GM12864 (cell line): Measurements from ENCODE around the gene MYOG.

Source experiments
- DNase-seq: peaks from one replicate; pipeline ENCODE4 v3.0.0-alpha.2; 2011; ENCODE audit warnings: low read depth
- H3K4me3 ChIP-seq: 2 replicates; pipeline ENCODE4 v1.5.1; 2011; ENCODE audit warnings: mild to moderate bottlenecking, low read depth, low read length, control low read depth
- TF ChIP-seq, protein P1 (sequence below): IDR thresholded peaks from 2 replicates; pipeline ENCODE4 v1.5.1; 2011; ENCODE audit warnings: low read depth, mild to moderate bottlenecking, moderate library complexity, low read length, control low read depth, inconsistent platforms; ENCODE audit errors: missing control alignments

Gene MYOG

DNA sequence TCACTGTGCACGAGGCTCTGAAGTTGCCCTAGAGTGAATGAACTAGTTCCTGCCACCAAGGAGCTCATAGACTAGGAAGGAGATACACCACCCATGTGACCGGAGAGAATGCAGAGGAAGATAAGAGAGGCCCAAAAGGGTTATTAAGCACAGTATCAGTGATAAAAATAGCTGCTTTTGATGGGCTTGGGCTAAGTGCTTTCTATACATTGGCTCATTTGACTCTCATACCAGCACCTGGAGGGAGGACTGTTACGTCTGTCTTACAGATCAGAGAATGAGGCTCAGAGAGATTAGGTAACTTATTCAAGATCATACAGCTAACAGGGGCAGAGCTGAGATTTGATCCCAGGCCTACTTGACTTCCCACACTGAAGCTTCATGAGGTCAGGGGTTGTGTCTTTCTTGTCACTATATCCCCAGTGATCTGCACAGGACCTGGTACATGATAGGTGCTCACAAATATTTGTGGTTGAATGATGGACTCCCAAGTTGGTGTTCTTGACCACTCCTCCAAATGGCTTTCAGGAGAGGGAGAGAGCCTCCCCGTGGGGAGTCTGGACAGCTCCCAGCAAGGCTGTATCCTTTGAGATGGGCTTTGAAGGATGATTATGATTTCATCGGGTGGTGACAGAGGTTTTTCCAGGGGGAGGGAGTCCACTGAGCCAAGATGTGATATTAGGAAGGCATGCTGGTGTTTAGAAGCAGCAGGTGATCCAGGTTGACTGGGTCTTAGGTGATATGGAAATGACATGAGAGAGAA is 45.1 kb downstream of the MYOG start:
- DNase-seq: no peak
- H3K4me3 ChIP-seq: no peak overlapping the region
- TF ChIP-seq, protein P1, sequence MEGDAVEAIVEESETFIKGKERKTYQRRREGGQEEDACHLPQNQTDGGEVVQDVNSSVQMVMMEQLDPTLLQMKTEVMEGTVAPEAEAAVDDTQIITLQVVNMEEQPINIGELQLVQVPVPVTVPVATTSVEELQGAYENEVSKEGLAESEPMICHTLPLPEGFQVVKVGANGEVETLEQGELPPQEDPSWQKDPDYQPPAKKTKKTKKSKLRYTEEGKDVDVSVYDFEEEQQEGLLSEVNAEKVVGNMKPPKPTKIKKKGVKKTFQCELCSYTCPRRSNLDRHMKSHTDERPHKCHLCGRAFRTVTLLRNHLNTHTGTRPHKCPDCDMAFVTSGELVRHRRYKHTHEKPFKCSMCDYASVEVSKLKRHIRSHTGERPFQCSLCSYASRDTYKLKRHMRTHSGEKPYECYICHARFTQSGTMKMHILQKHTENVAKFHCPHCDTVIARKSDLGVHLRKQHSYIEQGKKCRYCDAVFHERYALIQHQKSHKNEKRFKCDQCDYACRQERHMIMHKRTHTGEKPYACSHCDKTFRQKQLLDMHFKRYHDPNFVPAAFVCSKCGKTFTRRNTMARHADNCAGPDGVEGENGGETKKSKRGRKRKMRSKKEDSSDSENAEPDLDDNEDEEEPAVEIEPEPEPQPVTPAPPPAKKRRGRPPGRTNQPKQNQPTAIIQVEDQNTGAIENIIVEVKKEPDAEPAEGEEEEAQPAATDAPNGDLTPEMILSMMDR: no peak

DNA sequence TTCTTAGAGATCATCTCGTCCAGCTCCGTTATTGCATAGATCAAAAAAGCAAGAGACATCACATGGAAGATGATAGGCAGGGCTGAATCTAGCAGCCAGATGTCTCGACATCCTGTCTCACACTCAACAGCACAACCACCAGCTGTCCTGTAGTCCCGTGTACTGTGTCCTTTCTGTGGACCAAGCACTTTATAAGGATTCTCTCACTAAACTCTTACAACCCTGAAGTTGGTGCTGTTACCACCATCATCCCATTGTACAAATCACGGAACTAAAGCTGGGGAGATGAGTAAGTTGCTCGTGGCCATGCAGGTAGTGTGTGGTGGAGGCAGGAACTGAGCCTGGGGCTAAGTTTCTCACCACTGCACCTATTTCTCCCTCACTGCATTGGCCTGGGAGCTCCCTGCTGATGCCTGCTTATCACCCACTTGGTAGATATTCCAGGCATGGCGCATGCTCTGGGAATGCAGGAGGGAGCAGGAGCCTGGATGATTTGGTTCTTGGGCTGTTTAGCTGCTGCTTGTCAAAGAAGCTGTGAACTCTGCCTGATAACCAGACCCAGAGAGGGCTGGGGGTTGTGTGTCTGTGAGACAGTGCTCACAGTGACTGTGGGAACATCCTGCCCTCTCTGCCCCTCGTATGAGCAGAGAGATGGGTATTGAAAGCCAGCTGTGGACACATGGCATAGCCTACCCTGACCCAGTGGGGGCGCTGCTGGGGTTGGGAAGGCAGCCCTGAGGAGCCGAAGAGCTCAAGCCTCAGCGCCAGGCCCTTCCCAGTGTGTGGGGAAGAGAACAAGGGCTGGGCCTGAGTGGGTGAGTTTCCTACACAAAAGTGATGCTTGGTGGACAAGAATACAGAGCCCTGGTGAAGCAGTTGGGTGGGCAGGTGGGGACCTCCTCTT is 46.0 kb downstream of the MYOG start:
- TF ChIP-seq, protein P1: no peak
- no peak overlapping the region for H3K4me3 ChIP-seq
- no peak for DNase-seq

DNA sequence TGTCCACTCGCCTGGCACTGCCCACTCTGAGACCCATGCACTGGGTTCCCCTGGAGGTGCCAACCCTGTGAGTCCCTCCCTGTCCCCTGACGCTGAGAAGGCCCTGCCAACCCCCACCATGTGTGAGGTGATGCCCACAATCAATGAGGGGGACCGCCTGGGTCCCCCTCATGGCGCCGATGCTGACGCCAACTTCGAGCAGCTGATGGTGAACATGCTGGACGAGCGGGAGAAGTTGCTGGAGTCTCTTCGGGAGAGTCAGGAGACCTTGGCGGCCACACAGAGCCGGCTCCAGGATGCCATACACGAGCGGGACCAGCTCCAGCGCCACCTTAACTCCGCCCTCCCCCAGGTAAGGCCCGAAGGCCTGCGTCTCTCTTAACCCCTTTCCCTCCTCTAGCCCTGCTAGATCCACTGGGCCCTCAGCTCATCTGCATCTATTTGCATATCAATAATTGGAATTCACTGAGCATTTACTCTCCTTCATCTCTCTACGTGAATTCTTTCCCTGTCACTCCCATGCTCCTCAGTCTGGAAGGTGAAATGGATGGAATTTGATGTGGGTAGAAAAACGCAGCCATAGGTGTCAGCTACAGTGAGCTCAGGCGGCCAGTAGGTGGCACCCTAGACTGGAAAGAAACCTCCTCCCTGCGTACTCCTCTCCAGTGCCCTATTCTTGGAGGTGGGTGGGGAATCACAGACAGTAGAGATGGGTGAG is 46.8 kb downstream of the MYOG start:
- TF ChIP-seq, protein P1: peak; percentile 92
- no peak overlapping the region for H3K4me3 ChIP-seq
- DNase-seq: peak; percentile 18

DNA sequence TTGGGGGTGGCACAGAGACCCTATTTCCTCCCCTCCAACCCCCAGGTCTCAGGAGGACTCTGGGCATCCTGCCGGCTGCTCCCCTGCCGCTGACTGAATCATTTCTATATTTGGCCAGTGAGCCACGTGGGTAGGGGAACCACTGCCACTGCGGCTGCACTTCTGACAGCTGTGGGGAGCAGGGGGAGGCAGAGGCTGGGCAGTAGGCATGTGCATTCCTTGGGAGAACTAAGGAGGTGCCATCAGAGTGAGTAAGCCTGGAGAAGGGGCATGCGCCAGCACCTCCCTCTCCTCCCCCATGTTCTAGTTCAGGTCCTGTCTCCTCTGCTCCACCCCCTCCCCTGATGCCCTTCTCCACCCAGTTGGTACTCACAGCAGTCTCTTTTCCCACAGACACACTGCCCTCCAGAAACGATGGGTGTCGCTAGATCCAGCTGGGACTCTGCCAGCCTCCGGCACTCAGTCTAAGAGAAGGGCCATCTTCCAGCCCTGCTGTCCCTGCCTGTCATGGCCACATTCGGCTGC is 47.5 kb downstream of the MYOG start:
- H3K4me3 ChIP-seq: no peak overlapping the region
- no peak for DNase-seq
- TF ChIP-seq, protein P1: peak; percentile 8

DNA sequence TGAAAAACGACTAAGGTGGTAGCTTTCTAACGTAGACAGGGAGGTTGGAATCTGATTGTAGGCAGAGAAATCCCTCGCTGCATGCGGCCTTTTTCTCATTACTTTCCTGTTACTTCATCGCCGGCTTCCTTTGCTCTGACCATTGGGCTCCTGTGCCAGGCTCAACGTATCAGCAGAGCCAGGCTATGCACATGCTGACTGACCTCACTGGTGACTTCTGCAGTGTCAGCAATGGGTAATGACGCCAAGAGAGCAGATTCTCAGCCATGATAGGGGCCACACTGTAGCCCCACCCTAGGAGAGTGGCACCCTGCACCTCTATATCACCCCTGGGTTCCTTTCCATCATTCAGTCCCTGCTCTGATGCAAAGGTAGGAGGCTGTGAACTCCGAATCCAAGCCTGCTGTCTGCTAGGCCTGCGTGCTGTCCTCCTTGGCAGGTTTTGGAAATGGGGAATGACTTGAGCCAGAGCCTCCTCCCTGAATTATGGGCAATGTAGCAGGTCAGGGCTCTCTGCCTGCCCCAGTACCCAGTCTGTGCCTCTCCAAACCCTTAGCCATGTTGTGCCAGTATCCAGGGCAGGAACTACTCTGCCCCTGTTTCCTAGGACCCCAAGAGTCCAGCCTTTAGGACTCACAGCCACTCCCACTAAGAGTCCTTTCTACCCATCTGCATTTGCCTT is 48.2 kb downstream of the MYOG start:
- no peak for DNase-seq
- TF ChIP-seq, protein P1: no peak
- H3K4me3 ChIP-seq: no peak overlapping the region

DNA sequence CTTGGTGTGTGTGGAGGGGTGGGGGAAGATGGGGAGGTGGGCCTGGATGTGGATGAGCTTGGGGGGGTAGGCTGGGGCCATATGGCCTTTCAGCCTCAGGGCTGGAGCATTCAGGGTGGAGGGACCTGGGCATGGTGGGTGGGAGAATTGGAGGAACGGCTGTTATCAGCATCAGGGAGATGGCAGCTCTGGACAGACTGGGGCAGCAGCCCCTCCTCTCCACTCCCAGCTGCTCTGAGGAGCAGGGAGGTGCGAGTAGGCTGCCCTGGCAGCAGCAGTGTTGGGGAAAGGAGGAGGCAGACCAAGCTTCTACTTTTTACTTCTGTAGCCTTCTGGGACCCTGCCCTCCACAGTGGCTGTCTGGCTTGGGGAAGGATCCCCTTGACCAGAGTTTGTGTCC is 49.3 kb downstream of the MYOG start:
- TF ChIP-seq, protein P1: no peak
- no peak for DNase-seq
- H3K4me3 ChIP-seq: no peak overlapping the region
